ENCODE results near the gene NR4A3. TPM values are rescaled to one million over a fixed set of nuclear protein-coding genes. Genes with fewer than 3 reads are reported as not detected.

The NR4A3 gene
- total and polyA plus RNA-seq, 3 experiments from 2014 or later, result 0.60 to 37.7 (median 37.5) TPM

DNA sequence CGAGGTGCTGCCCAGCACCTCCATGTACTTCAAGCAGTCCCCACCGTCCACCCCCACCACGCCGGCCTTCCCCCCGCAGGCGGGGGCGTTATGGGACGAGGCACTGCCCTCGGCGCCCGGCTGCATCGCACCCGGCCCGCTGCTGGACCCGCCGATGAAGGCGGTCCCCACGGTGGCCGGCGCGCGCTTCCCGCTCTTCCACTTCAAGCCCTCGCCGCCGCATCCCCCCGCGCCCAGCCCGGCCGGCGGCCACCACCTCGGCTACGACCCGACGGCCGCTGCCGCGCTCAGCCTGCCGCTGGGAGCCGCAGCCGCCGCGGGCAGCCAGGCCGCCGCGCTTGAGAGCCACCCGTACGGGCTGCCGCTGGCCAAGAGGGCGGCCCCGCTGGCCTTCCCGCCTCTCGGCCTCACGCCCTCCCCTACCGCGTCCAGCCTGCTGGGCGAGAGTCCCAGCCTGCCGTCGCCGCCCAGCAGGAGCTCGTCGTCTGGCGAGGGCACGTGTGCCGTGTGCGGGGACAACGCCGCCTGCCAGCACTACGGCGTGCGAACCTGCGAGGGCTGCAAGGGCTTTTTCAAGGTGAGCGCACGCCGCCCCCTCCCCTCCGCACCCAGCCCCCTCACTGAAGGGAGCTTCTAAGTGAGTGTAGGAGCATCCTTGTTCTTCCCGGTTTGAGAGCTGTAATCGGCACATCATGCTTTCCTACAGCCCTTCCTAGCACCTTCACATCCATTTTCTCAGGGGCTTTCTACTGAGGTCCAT lies 6.9 kb downstream of the NR4A3 start:
- H3K36me3 Mint-ChIP-seq, result peaks cover 0 to 26% (median 9%) of the 10 kb centered on the region in 3 donors
- peaks cover 21 to 33% (median 25%) of the 10 kb centered on the region in 3 donors for H3K4me1 Mint-ChIP-seq
- peaks cover 23% of the 10 kb centered on the region for H3K4me1 ChIP-seq (ENCODE audit: insufficient read depth, low read length)
- POLR2A ChIA-PET, result no interaction called here
- no peak overlapping the region for H3K27ac ChIP-seq (ENCODE audit: low read depth, low read length)
- peaks cover 18% of the 10 kb centered on the region for H3K27me3 ChIP-seq (ENCODE audit: insufficient read depth, low read length, poor library complexity, severe bottlenecking)
- DNase-seq, result no peak
- H3K27ac Mint-ChIP-seq, result no peak overlapping the region
- no peaks in the 10 kb centered on the region for H3K9me3 ChIP-seq (ENCODE audit: low read length)
- H3K4me3 Mint-ChIP-seq, result peak overlapping the region in 2 of 7 donors; percentile 52 to 62
- CTCF ChIA-PET, result interaction anchor here (1.1 kb wide), 1 partner anchor 17 kb away, joined by 3 read pairs; no protein-coding TSS in a partner anchor
- H3K27me3 Mint-ChIP-seq, result peaks cover 25 to 31% of the 10 kb centered on the region in 2 donors
- no peaks in the 10 kb centered on the region for H3K36me3 ChIP-seq (ENCODE audit: insufficient read depth, low read length)
- no peak overlapping the region for H3K4me3 ChIP-seq (ENCODE audit: low read length)
- H3K9me3 Mint-ChIP-seq, result no peaks in the 10 kb centered on the region

DNA sequence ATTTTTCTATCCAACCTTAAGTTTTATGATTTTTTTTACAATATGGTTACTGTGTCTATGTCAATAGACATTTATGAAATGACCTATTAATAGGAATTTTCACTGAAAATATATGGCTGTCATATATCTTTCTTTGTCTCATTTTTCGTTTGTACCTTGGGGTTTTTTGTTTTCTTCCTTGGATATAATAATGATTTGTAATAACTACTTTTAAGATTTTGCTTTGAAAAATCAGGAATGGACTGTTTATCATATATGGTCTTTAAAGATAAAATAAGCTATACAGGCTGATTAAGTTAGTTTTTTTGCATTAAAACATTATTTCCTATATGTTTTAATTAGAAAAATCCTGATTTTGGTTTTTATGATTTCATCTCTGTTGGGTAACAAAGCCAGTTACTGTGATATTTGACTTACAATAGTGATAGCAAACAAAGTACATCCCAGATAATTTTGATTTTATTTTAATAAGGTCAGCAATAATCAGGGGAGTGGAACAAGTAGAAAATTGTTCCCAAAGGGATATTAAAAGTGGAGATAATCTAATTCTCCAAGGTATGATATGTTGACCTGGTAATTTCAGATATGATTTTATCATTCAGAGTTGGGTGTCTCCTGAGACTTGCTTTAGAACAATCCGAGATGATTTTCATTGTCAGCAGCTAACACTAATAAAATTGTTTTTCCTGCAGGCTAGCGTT lies 10.3 kb downstream of the NR4A3 start:
- Mint-ChIP-seq H3K27me3 (peaks cover 9 to 15% of the 10 kb centered on the region in 2 donors), H3K36me3 (peaks cover 0 to 34% (median 15%) of the 10 kb centered on the region in 3 donors), H3K4me1 (no peaks in the 10 kb centered on the region), H3K27ac (no peak overlapping the region), H3K4me3 (no peak overlapping the region), H3K9me3 (no peaks in the 10 kb centered on the region)
- DNase-seq, result no peak
- Histone ChIP-seq H3K36me3 (ENCODE audit: insufficient read depth, low read length) (no peaks in the 10 kb centered on the region), H3K9me3 (ENCODE audit: low read length) (no peaks in the 10 kb centered on the region), H3K27me3 (ENCODE audit: insufficient read depth, low read length, poor library complexity, severe bottlenecking) (no peaks in the 10 kb centered on the region), H3K4me3 (ENCODE audit: low read length) (no peak overlapping the region), H3K4me1 (ENCODE audit: insufficient read depth, low read length) (no peaks in the 10 kb centered on the region), H3K27ac (ENCODE audit: low read depth, low read length) (no peak overlapping the region)
- ChIA-PET POLR2A (no interaction called here), CTCF (no interaction called here)

DNA sequence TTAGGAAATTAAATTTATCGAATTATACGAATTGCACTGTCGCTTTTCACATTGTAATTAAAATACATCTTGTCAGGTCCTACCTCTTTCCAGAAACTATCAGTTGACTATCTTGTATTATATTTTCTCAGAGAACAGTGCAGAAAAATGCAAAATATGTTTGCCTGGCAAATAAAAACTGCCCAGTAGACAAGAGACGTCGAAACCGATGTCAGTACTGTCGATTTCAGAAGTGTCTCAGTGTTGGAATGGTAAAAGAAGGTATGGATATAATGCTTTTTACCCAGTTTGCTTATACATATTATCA lies 10.8 kb downstream of the NR4A3 start:
- Mint-ChIP-seq H3K27ac (no peak overlapping the region), H3K36me3 (peaks cover 0 to 31% (median 15%) of the 10 kb centered on the region in 3 donors)

DNA sequence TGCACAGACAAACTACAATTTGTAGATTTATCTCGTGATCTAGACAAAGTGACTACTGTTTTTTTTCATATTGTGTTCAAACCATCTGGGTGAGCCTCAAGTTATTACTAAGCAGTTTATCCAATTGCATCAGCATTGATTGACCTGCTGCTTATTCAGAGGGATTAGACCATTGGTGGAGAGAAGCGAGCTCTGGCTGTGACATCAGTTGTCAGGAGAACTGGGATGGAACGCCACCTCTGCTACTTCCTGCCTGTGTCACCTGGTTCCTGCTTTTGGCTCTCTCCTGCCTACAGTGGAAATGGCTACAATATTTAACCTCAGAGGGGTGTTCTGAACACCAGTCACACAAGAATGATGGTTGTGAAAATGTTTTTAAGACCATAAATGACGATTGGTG lies 12.1 kb downstream of the NR4A3 start:
- Histone ChIP-seq H3K4me3 (ENCODE audit: low read length) (no peak overlapping the region), H3K36me3 (ENCODE audit: insufficient read depth, low read length) (no peaks in the 10 kb centered on the region), H3K9me3 (ENCODE audit: low read length) (no peaks in the 10 kb centered on the region), H3K4me1 (ENCODE audit: insufficient read depth, low read length) (no peaks in the 10 kb centered on the region), H3K27ac (ENCODE audit: low read depth, low read length) (no peak overlapping the region), H3K27me3 (ENCODE audit: insufficient read depth, low read length, poor library complexity, severe bottlenecking) (no peaks in the 10 kb centered on the region)
- Mint-ChIP-seq H3K4me3 (no peak overlapping the region), H3K27me3 (peaks cover 7% of the 10 kb centered on the region in 2 donors), H3K9me3 (no peaks in the 10 kb centered on the region), H3K27ac (no peak overlapping the region), H3K4me1 (no peaks in the 10 kb centered on the region), H3K36me3 (peaks cover 0 to 27% (median 15%) of the 10 kb centered on the region in 3 donors)
- POLR2A ChIA-PET, result no interaction called here
- CTCF ChIA-PET, result interaction anchor here (2.5 kb wide), 1 partner anchor 9 kb away, joined by 8 read pairs; no protein-coding TSS in a partner anchor
- no peak for DNase-seq

More for the DNA sequence above, 10.8 kb downstream of the NR4A3 start:
- CTCF ChIA-PET, result no interaction called here
- Mint-ChIP-seq H3K9me3 (no peaks in the 10 kb centered on the region), H3K27me3 (peaks cover 8 to 12% of the 10 kb centered on the region in 2 donors), H3K4me1 (no peaks in the 10 kb centered on the region), H3K4me3 (no peak overlapping the region)
- Histone ChIP-seq H3K27me3 (ENCODE audit: insufficient read depth, low read length, poor library complexity, severe bottlenecking) (no peaks in the 10 kb centered on the region), H3K27ac (ENCODE audit: low read depth, low read length) (no peak overlapping the region), H3K4me1 (ENCODE audit: insufficient read depth, low read length) (no peaks in the 10 kb centered on the region), H3K9me3 (ENCODE audit: low read length) (no peaks in the 10 kb centered on the region), H3K4me3 (ENCODE audit: low read length) (no peak overlapping the region), H3K36me3 (ENCODE audit: insufficient read depth, low read length) (no peaks in the 10 kb centered on the region)
- DNase-seq, result no peak
- POLR2A ChIA-PET, result no interaction called here

DNA sequence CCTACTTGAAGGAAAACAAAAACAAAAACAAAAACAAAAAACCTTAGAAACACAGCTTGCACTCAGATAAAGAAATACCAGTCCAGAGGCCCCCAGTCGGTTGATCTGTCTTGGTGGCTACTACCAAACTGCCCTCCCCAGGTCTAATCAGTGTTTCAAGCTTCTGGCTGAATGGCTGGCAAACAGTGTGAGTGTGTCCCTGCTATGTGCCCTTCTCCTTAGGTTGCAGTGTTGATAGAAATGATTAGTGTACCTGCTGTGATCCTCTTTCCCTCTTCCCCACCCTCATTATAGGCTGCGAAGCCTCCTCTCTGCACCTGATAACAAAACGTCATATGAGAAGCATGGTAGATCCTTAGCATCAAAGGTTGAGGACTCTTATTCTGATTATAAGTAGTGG lies 12.8 kb downstream of the NR4A3 start:
- no peaks in the 10 kb centered on the region for H3K36me3 ChIP-seq (ENCODE audit: insufficient read depth, low read length)
- no peak overlapping the region for H3K4me3 ChIP-seq (ENCODE audit: low read length)
- H3K4me3 Mint-ChIP-seq, result no peak overlapping the region
- H3K4me1 ChIP-seq (ENCODE audit: insufficient read depth, low read length), result no peaks in the 10 kb centered on the region
- H3K27me3 ChIP-seq (ENCODE audit: insufficient read depth, low read length, poor library complexity, severe bottlenecking), result no peaks in the 10 kb centered on the region
- no peaks in the 10 kb centered on the region for H3K9me3 ChIP-seq (ENCODE audit: low read length)
- no peak overlapping the region for H3K27ac ChIP-seq (ENCODE audit: low read depth, low read length)
- CTCF ChIA-PET, result interaction anchor here (2.5 kb wide), 1 partner anchor 10 kb away, joined by 8 read pairs; no protein-coding TSS in a partner anchor
- H3K27ac Mint-ChIP-seq, result no peak overlapping the region
- no peaks in the 10 kb centered on the region for H3K9me3 Mint-ChIP-seq
- H3K36me3 Mint-ChIP-seq, result peaks cover 0 to 20% (median 9%) of the 10 kb centered on the region in 3 donors
- H3K27me3 Mint-ChIP-seq, result peaks cover under 1 to 10% of the 10 kb centered on the region in 2 donors
- POLR2A ChIA-PET, result no interaction called here
- no peak for DNase-seq
- H3K4me1 Mint-ChIP-seq, result no peaks in the 10 kb centered on the region

DNA sequence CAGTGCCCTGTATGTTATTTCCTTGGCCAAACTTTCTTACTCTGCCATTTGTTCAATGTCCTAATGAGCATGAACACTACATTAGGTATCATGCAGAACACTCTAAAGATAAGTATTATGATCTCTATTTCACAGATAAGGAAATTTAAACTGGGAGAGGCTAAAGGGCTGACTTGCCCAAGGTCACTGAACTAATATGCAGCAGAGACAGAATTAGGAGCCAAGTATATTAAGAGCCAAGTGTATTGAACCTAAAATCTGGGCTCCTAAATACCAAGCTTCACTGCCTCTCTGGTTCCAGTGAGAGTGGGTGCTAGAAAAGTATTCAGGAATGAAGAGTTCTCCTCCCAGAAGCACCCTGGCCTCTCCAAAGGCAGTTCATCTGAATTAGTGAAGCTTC lies 13.5 kb downstream of the NR4A3 start:
- Histone ChIP-seq H3K36me3 (ENCODE audit: insufficient read depth, low read length) (no peaks in the 10 kb centered on the region), H3K27me3 (ENCODE audit: insufficient read depth, low read length, poor library complexity, severe bottlenecking) (no peaks in the 10 kb centered on the region), H3K9me3 (ENCODE audit: low read length) (no peaks in the 10 kb centered on the region), H3K27ac (ENCODE audit: low read depth, low read length) (no peak overlapping the region), H3K4me3 (ENCODE audit: low read length) (no peak overlapping the region), H3K4me1 (ENCODE audit: insufficient read depth, low read length) (no peaks in the 10 kb centered on the region)
- no peaks in the 10 kb centered on the region for H3K9me3 Mint-ChIP-seq
- H3K27ac Mint-ChIP-seq, result no peak overlapping the region
- peaks cover 0 to 15% (median 6%) of the 10 kb centered on the region in 3 donors for H3K36me3 Mint-ChIP-seq
- no peak for DNase-seq
- H3K27me3 Mint-ChIP-seq, result peaks cover 0 to 8% of the 10 kb centered on the region in 2 donors
- ChIA-PET CTCF (interaction anchor here (2.5 kb wide), 1 partner anchor 10 kb away, joined by 8 read pairs; no protein-coding TSS in a partner anchor), POLR2A (no interaction called here)
- H3K4me1 Mint-ChIP-seq, result no peaks in the 10 kb centered on the region
- no peak overlapping the region for H3K4me3 Mint-ChIP-seq

DNA sequence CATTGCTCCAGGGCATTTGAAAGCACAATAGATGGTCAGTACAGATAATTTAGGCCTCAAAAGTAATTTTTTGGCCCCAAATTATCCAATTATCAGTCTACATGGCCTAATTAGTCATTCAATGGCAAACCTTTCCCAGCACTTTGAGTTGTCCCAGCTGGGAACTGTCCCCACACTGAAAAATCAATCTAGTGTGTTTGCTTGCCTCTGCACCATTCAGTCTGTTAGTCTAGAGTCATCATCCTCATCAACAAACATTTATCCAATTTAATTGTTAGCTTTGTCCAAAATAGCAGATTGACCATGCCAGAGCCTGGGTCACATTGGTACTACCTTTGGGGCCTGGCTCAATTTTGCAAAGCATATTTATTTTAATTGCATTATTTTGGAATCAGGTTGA lies 13.9 kb downstream of the NR4A3 start:
- H3K27ac Mint-ChIP-seq, result no peak overlapping the region

DNA sequence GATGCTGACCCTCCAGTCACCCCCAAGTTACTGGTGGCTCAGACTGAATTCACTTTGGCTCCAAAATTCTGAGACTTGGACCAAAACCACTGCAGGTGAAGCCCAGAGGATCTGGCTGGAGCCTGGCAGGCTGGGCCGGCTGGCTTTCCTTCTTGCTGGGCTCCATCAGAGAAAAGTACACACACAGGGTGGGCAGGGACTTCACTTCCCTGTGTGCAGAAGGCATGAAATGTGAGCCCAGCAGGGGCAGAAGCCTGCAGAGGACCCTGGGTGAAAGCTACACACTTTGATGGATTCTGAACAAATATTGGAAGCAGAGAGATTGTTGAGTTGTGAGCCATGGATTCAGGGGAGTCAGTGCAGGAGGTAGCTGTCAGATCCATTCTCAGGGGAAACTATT lies 18.4 kb downstream of the NR4A3 start:
- Histone ChIP-seq H3K9me3 (ENCODE audit: low read length) (no peaks in the 10 kb centered on the region), H3K27me3 (ENCODE audit: insufficient read depth, low read length, poor library complexity, severe bottlenecking) (no peaks in the 10 kb centered on the region), H3K36me3 (ENCODE audit: insufficient read depth, low read length) (no peaks in the 10 kb centered on the region), H3K4me1 (ENCODE audit: insufficient read depth, low read length) (no peaks in the 10 kb centered on the region), H3K4me3 (ENCODE audit: low read length) (no peak overlapping the region), H3K27ac (ENCODE audit: low read depth, low read length) (no peak overlapping the region)
- H3K9me3 Mint-ChIP-seq, result no peaks in the 10 kb centered on the region
- peaks cover 0 to 7% (median 0%) of the 10 kb centered on the region in 3 donors for H3K4me1 Mint-ChIP-seq
- peaks cover 0 to 6% of the 10 kb centered on the region in 2 donors for H3K27me3 Mint-ChIP-seq
- no peak overlapping the region for H3K4me3 Mint-ChIP-seq
- CTCF ChIA-PET, result no interaction called here
- H3K36me3 Mint-ChIP-seq, result peaks cover 0 to 6% (median 1%) of the 10 kb centered on the region in 3 donors
- no peak overlapping the region for H3K27ac Mint-ChIP-seq
- POLR2A ChIA-PET, result no interaction called here
- DNase-seq, result no peak

More for the DNA sequence above, 13.9 kb downstream of the NR4A3 start:
- CTCF ChIA-PET, result interaction anchor here (2.5 kb wide), 1 partner anchor 11 kb away, joined by 8 read pairs; no protein-coding TSS in a partner anchor
- Mint-ChIP-seq H3K4me1 (no peaks in the 10 kb centered on the region), H3K36me3 (peaks cover 0 to 15% (median 6%) of the 10 kb centered on the region in 3 donors), H3K27me3 (peaks cover 0 to 7% of the 10 kb centered on the region in 2 donors), H3K9me3 (no peaks in the 10 kb centered on the region), H3K4me3 (no peak overlapping the region)
- DNase-seq, result no peak
- no peak overlapping the region for H3K4me3 ChIP-seq (ENCODE audit: low read length)
- H3K27ac ChIP-seq (ENCODE audit: low read depth, low read length), result no peak overlapping the region
- POLR2A ChIA-PET, result no interaction called here
- no peaks in the 10 kb centered on the region for H3K27me3 ChIP-seq (ENCODE audit: insufficient read depth, low read length, poor library complexity, severe bottlenecking)
- no peaks in the 10 kb centered on the region for H3K36me3 ChIP-seq (ENCODE audit: insufficient read depth, low read length)
- no peaks in the 10 kb centered on the region for H3K9me3 ChIP-seq (ENCODE audit: low read length)
- no peaks in the 10 kb centered on the region for H3K4me1 ChIP-seq (ENCODE audit: insufficient read depth, low read length)
